Fibroblast of lung (primary cell): ENCODE measurements around the gene GLRA1.

Experiments
- EZH2 ChIP-seq: IDR thresholded peaks from 2 replicates; pipeline ENCODE4 v1.5.1; 2012; ENCODE audit warnings: low read length, control low read depth, mild to moderate bottlenecking; ENCODE audit errors: missing control alignments
- TF ChIP-seq, protein P1 (sequence below), 2 donors: IDR thresholded peaks in 1 of 2; conservative IDR thresholded peaks in 1 of 2; 1 replicate in 1 of 2; 2 replicates in 1 of 2; pipeline ENCODE4 v1.5.1; 2011 to 2012; ENCODE audit warnings: low read length in 2 of 2, control low read depth in 1 of 2, inconsistent platforms in 1 of 2, low read depth in 1 of 2, mild to moderate bottlenecking in 1 of 2

DNA sequence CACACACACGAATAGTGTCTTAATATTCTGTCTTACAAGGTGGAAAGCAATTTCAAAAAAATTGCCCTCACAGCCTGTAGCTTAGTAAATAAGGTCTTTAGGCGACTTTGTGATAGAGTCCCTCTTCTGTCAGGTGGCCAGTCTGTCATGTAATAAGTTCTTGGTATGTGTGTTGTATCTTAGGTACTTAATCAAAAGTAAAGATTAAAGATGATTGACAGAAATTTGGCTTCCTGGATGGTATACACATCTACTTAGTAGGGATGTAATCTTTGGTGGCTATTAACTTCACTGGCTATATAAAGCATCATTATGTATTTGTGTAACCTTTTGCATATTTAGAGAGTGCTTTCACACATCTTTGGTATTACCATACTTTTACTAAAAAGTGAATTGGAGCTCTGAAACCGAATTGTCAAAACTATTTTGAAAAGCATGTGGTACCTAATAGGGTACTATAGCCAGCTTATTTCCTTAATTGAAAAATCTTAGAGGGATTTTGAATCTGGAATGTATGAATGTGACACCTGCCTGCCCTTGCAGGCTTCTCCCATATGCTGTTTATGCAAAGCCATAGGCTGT is 149.5 kb downstream of the GLRA1 start:
- TF ChIP-seq, protein P1, sequence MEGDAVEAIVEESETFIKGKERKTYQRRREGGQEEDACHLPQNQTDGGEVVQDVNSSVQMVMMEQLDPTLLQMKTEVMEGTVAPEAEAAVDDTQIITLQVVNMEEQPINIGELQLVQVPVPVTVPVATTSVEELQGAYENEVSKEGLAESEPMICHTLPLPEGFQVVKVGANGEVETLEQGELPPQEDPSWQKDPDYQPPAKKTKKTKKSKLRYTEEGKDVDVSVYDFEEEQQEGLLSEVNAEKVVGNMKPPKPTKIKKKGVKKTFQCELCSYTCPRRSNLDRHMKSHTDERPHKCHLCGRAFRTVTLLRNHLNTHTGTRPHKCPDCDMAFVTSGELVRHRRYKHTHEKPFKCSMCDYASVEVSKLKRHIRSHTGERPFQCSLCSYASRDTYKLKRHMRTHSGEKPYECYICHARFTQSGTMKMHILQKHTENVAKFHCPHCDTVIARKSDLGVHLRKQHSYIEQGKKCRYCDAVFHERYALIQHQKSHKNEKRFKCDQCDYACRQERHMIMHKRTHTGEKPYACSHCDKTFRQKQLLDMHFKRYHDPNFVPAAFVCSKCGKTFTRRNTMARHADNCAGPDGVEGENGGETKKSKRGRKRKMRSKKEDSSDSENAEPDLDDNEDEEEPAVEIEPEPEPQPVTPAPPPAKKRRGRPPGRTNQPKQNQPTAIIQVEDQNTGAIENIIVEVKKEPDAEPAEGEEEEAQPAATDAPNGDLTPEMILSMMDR (conservative IDR thresholded peaks at IDR 0.05 in 1 of 2, IDR thresholded peaks at IDR 0.05 in 1 of 2; ENCODE audit: low read depth in 1 of 2, low read length in 2 of 2), result no peak
- no peak for TF ChIP-seq EZH2
